Caco-2 (cell line): ENCODE results near the gene GP9. TPM values are rescaled to one million over a fixed set of nuclear protein-coding genes. Genes with fewer than 3 reads are reported as not detected.

Experiments used
- BruUV-seq: library from RNA; stranded (reverse); fragments of 400-500 nt; replicated peaks from 2 replicates; lab custom pipeline; 2021; lab: Mats Ljungman, UMichigan
- CTCF ChIA-PET: fragments of 300-600 bp; sonication (Branson Sonifier 250); formaldehyde crosslinking; loops from one replicate; lab custom pipeline; 2022; ENCODE audit warnings: antibody characterized with exemption; lab: Charles Lee
- POLR2A ChIA-PET: fragments of 300-600 bp; sonication (Branson Sonifier 250); formaldehyde crosslinking; loops from one replicate; lab custom pipeline; 2022; ENCODE audit warnings: antibody characterized with exemption; lab: Charles Lee
- DNase-seq, 2 experiments: peaks; one replicate each; pipeline versions ENCODE4 v3.0.0 to v3.0.0-alpha.2; 2020 to 2022
- H3K27me3 ChIP-seq: replicated peaks from 2 replicates; pipeline ENCODE4 v1.6.0; 2011; ENCODE audit warnings: low read length; ENCODE audit not compliant: control insufficient read depth, insufficient read depth
- H3K36me3 ChIP-seq: 2 replicates; pipeline ENCODE4 v1.5.1; 2011; ENCODE audit warnings: low read length; ENCODE audit not compliant: control insufficient read depth, insufficient read depth
- H3K4me1 ChIP-seq: fragments of 250-450 bp; sonication (Bioruptor Pico); 2 replicates; pipeline ENCODE4 v1.5.1; 2020; ENCODE audit warnings: mild to moderate bottlenecking
- H3K4me3 ChIP-seq: 2 replicates; pipeline ENCODE4 v1.5.1; 2011; ENCODE audit warnings: low read depth, mild to moderate bottlenecking, control low read depth, low read length
- H3K9me3 ChIP-seq: fragments of 250-450 bp; sonication (Bioruptor Pico); 2 replicates; pipeline ENCODE4 v1.5.1; 2020; ENCODE audit warnings: mild to moderate bottlenecking, moderate library complexity
- H3K27ac Mint-ChIP-seq: one replicate; pipeline ENCODE4 v1.8.0; 2022; ENCODE audit warnings: mixed read lengths; ENCODE audit not compliant: unreplicated experiment
- H3K27me3 Mint-ChIP-seq: one replicate; pipeline ENCODE4 v1.8.0; 2022; ENCODE audit warnings: mixed read lengths; ENCODE audit not compliant: insufficient read depth, unreplicated experiment
- H3K36me3 Mint-ChIP-seq: one replicate; pipeline ENCODE4 v1.8.0; 2022; ENCODE audit warnings: mild to moderate bottlenecking, mixed read lengths; ENCODE audit not compliant: insufficient read depth, unreplicated experiment
- H3K4me1 Mint-ChIP-seq: one replicate; pipeline ENCODE4 v1.8.0; 2022; ENCODE audit warnings: low read depth, mixed read lengths; ENCODE audit not compliant: unreplicated experiment
- H3K4me3 Mint-ChIP-seq: one replicate; pipeline ENCODE4 v1.8.0; 2022; ENCODE audit warnings: mild to moderate bottlenecking, moderate library complexity, mixed read lengths; ENCODE audit not compliant: unreplicated experiment
- H3K9me3 Mint-ChIP-seq: one replicate; pipeline ENCODE4 v1.8.0; 2022; ENCODE audit warnings: mixed read lengths; ENCODE audit not compliant: unreplicated experiment
- intact Hi-C: fragments of 100-400 bp; cut with micrococcal nuclease; formaldehyde crosslinking; loops from one replicate; pipeline ENCODE4 v1.10.0; 2022; ENCODE audit not compliant: unreplicated experiment
- total RNA-seq: library from RNA; stranded (reverse); gene quantifications from 2 replicates; pipeline ENCODE4 v1.2.3, GENCODE V29; 2022
- TF ChIP-seq, protein P1 (sequence below), 2 experiments: fragments of 200-600 bp in 1 of 2; IDR thresholded peaks; 1 replicate in 1 of 2; 2 replicates in 1 of 2; pipeline versions ENCODE4 v1.5.1 to v1.8.0; 2011 to 2022; ENCODE audit warnings: antibody characterized with exemption in 1 of 2, control low read depth in 1 of 2, inconsistent platforms in 1 of 2, low read depth in 1 of 2, low read length in 1 of 2, mild to moderate bottlenecking in 1 of 2, moderate library complexity in 1 of 2; ENCODE audit not compliant: insufficient read depth in 1 of 2, severe bottlenecking in 1 of 2, unreplicated experiment in 1 of 2

Gene GP9
- total RNA-seq, 1 experiment from 2014 or later, result not detected

DNA sequence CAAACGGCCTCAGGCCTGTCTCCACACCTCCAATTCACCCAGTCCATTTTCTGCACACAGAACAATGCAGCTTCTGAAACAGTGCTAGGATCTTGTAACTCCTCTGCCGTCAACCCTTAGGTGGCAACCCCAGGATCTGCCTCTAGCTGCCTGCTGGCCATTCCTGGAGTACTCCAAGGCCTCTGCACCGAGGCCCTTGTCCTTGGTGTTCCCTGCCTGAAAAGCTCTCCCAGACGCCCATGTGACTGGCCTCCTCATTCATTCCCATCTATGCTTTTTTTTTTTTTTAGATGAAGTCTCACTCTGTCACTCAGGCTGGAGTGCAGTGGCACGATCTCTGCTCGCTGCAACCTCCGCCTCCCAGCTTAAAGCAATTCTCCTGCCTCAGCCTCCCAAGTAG lies 42.7 kb downstream of the GP9 start:
- Mint-ChIP-seq H3K27ac (no peak overlapping the region), H3K9me3 (no peaks in the 10 kb centered on the region), H3K4me3 (no peak overlapping the region), H3K4me1 (no peaks in the 10 kb centered on the region), H3K36me3 (no peaks in the 10 kb centered on the region), H3K27me3 (no peaks in the 10 kb centered on the region)
- CTCF ChIA-PET, result interaction anchor here (0.6 kb wide), 1 partner anchor 50 kb away, joined by 3 read pairs; no protein-coding TSS in a partner anchor
- intact Hi-C loops, result loop anchor here (10.0 kb wide), 1 partner anchor 128 kb away; no protein-coding TSS in a partner anchor
- TF ChIP-seq, protein P1, sequence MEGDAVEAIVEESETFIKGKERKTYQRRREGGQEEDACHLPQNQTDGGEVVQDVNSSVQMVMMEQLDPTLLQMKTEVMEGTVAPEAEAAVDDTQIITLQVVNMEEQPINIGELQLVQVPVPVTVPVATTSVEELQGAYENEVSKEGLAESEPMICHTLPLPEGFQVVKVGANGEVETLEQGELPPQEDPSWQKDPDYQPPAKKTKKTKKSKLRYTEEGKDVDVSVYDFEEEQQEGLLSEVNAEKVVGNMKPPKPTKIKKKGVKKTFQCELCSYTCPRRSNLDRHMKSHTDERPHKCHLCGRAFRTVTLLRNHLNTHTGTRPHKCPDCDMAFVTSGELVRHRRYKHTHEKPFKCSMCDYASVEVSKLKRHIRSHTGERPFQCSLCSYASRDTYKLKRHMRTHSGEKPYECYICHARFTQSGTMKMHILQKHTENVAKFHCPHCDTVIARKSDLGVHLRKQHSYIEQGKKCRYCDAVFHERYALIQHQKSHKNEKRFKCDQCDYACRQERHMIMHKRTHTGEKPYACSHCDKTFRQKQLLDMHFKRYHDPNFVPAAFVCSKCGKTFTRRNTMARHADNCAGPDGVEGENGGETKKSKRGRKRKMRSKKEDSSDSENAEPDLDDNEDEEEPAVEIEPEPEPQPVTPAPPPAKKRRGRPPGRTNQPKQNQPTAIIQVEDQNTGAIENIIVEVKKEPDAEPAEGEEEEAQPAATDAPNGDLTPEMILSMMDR (IDR thresholded peaks at IDR 0.05; ENCODE audit: insufficient read depth in 1 of 2, low read depth in 1 of 2, low read length in 1 of 2, severe bottlenecking in 1 of 2, unreplicated experiment in 1 of 2), result no peak
- Histone ChIP-seq H3K9me3 (no peaks in the 10 kb centered on the region), H3K4me1 (no peaks in the 10 kb centered on the region), H3K27me3 (no peaks in the 10 kb centered on the region), H3K4me3 (no peak overlapping the region), H3K36me3 (no peaks in the 10 kb centered on the region)
- DNase-seq, result no peak
- POLR2A ChIA-PET, result no interaction called here
- no TSS peak for BruUV-seq

DNA sequence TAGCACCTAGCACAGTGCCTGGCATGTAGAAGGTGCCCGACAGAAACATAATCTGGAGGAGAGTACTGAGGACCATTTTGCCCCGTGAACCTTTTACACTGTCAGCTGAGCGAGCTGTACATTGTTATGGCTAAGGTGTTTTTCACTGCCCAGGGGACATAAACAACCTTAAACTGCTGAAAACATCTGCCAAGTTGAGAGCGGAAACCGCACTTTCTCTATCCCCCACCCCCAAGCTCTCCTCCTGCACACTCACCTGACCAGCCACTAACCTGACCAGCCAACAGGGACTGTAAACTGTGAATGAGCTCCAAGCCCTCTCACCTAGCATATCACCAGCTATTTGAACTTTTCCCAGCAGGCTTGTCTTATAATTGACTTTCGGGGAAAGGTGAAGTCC lies 43.5 kb downstream of the GP9 start:
- no peaks in the 10 kb centered on the region for H3K4me1 ChIP-seq
- no peaks in the 10 kb centered on the region for H3K4me1 Mint-ChIP-seq
- no peak overlapping the region for H3K4me3 ChIP-seq
- ChIA-PET CTCF (interaction anchor here (1.2 kb wide), 2 partner anchors 51 to 134 kb away, joined by 3 read pairs; no protein-coding TSS in a partner anchor), POLR2A (no interaction called here)
- no peaks in the 10 kb centered on the region for H3K9me3 Mint-ChIP-seq
- no TSS peak for BruUV-seq
- H3K9me3 ChIP-seq, result no peaks in the 10 kb centered on the region
- H3K4me3 Mint-ChIP-seq, result no peak overlapping the region
- TF ChIP-seq, protein P1 (IDR thresholded peaks at IDR 0.05; ENCODE audit: insufficient read depth in 1 of 2, low read depth in 1 of 2, low read length in 1 of 2, severe bottlenecking in 1 of 2, unreplicated experiment in 1 of 2), result no peak
- H3K27me3 ChIP-seq, result no peaks in the 10 kb centered on the region
- no peaks in the 10 kb centered on the region for H3K36me3 ChIP-seq
- no peak for DNase-seq
- H3K27me3 Mint-ChIP-seq, result no peaks in the 10 kb centered on the region
- H3K27ac Mint-ChIP-seq, result no peak overlapping the region
- H3K36me3 Mint-ChIP-seq, result no peaks in the 10 kb centered on the region
- intact Hi-C loops, result loop anchor here (10.0 kb wide), 1 partner anchor 129 kb away; no protein-coding TSS in a partner anchor

DNA sequence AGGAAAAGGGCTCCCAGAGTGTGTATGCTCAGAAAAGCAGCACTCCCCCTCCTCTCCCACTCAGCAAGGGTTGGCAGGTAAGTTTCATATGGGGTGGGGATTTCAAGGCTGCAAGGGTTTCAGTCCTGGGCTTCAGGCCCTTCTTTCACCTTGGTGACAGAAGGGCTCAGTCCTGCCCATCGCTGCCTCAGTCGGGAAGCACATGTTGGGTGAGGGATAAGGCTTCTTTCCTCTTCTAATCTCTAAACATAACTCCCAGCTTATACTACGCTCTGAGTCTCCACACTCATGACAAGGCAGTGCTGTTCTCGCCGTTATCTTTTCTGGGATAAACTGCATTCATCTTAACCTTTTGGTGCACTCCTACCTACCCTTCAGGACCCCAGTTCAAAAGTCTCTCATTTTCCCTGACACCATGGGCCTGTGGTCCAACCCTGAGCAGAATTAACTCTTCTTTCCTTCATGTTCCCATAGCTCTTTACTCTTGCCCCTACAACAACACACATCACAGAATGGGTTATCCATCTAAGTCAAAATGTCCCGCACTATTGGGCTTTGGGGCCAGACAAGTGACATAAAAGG lies 44.0 kb downstream of the GP9 start:
- DNase-seq, result no peak
- H3K27ac Mint-ChIP-seq, result no peak overlapping the region
- Histone ChIP-seq H3K4me1 (no peaks in the 10 kb centered on the region), H3K27me3 (no peaks in the 10 kb centered on the region), H3K36me3 (no peaks in the 10 kb centered on the region), H3K9me3 (no peaks in the 10 kb centered on the region), H3K4me3 (no peak overlapping the region)
- ChIA-PET POLR2A (no interaction called here), CTCF (interaction anchor here (1.2 kb wide), 2 partner anchors 51 to 135 kb away, joined by 3 read pairs; no protein-coding TSS in a partner anchor)
- H3K27me3 Mint-ChIP-seq, result no peaks in the 10 kb centered on the region
- H3K9me3 Mint-ChIP-seq, result no peaks in the 10 kb centered on the region
- intact Hi-C loops, result loop anchor here (10.0 kb wide), 1 partner anchor 130 kb away; no protein-coding TSS in a partner anchor
- TF ChIP-seq, protein P1 (IDR thresholded peaks at IDR 0.05; ENCODE audit: insufficient read depth in 1 of 2, low read depth in 1 of 2, low read length in 1 of 2, severe bottlenecking in 1 of 2, unreplicated experiment in 1 of 2), result no peak
- no peak overlapping the region for H3K4me3 Mint-ChIP-seq
- H3K36me3 Mint-ChIP-seq, result no peaks in the 10 kb centered on the region
- no peaks in the 10 kb centered on the region for H3K4me1 Mint-ChIP-seq
- BruUV-seq, result no TSS peak
